HG02938 (cell line): ENCODE data around the gene ALKBH4.
"Not testable (repeated sequence)": the region's sequence is repeated elsewhere in the genome, so short reads cannot be mapped to it uniquely, and the experiment has no call there.

Experiments used
- ATAC-seq: cut with Tn5 transposase; IDR thresholded peaks from one replicate; pipeline ENCODE4 v1.9.1; 2021; ENCODE audit warnings: mild to moderate bottlenecking, moderate library complexity; ENCODE audit not compliant: unreplicated experiment

ALKBH4 gene

DNA sequence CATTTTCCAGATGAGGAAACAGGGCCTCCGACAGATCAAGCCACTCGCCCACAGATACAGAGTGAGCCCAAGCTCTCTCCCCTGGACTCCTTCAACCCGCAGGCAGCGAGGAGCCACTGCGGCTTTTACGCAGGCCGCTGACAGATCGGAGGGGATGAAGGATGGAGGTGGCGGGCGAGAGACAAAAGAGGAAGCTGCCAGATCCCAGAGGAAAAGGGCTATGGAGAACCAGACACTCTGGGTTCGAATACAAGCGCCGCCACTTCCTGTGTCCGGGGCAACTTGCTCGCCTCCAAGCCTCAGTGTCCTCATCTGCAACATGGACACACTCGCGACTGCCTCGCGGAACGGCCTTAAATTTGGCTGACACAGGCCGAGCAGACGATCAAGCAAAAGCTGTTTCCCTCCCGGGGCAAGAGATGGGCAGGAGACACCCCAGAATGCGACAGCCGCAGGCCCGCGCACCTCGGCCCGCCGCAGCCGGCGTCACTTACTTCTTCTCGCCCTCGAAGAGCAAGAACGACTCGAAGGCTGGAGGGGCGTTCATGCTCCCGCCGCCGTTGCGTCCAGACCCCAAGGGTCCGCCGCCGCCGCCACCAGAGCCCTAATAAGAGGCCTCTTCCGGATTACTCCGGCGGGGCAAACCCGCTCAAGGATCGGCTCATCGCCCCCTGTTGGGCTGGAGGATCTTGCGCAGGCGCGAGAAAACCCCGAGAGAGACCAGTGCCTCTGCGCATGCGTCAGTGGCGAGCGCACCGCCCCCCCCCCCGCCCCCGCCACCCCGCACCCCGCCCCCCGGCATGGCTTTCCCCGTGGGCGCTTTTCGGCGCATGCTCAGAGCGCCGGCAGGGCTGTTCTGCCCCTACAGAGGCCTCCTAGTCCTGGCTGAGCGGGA lies 13.9 kb upstream of the ALKBH4 start, which contains the start of gene POLR2J:
Gene POLR2J, minus strand, starts transcription at position 609 of the 895 bp plus-strand sequence. Its CDS starts 62 bp downstream, at position 547.
- peak; percentile 78 for ATAC-seq

DNA sequence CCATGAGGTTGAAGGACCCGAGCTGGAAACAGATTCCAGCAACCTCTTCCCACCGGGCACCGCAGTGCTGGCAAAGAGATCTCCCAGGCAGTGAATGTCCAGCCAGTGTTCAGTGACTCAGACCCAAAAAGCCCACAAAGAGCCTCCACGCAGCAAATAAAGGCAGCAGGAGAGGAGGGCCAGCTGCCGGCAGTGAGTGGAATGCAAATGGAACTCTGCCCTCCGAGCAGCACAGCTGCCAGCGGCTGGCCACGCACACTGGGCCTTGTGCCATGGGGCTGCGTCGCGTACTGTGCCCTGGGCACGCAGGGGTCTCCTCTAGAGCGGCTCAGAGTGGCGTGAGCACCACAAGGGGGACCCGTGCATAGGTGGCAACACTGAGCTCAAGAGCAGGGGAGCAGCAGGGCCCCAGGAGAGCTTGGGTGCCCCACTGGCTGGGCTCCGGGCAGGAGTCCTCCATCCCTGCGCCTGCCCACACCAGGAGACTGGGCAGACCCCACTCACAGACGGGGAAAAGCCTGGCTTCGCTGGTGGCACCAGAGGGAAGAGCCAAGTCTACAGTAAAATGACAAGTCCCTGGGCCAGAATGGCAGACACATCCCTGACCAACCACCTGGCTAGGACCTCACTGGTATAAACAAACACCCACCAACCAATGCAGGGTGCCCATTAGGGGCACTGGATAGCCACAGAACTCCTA lies 10.2 kb upstream of the ALKBH4 start:
- ATAC-seq, result not testable (repeated sequence)

DNA sequence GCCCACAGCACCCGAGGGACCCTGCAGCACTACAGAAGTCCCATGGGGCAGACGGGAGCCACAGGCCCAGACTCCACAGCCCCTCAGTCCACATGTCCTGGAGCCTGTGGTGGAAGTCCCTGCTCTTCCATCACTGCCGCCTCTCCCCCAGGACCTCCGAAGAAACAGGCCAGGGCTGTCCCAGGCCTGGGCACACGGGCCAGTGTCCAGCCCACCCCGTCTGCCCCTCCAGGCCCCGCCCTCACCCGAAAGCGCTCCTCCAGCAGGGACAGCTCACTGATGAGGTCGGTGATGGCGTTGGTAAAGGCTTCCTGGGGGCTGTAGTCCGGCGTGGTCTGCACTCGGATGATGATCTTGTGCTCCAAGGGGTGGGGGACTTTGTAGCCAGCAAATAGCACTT lies 9.5 kb upstream of the ALKBH4 start:
- not testable (repeated sequence) for ATAC-seq

DNA sequence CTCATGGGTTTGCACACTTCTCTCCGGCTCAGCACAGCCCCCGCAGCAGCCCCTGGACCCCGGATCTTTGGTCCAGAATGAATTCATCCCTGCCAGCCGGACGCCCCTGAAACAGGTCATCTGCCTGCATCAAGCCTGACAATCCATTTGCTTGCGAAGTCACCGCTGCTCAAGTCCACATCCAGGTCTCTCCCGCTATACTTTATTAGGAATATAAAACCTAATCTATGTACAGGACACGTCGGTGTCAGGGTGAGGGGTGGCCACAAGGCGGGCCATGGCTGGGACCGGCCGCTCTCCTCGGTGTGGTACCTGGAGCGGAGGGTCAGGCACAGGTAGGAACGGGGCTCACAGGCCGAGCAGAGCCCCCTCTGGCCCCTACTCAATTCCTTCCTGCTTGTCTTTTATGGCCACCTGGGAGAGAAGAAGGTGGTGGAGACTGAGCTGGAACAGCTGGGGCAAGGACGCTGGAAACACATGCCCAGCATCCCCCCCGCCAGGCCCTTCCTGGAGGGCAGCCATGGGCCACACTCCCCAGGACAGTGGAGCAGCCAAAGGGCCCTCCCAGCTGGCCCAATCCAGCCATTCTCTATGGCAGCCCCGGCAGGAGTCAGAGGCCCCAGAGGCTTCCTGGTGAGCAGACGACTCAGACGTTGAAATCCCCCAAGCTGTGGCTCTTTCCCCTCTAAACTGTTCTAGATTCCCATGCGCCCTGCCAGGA lies 8.8 kb upstream of the ALKBH4 start:
- no peak for ATAC-seq

DNA sequence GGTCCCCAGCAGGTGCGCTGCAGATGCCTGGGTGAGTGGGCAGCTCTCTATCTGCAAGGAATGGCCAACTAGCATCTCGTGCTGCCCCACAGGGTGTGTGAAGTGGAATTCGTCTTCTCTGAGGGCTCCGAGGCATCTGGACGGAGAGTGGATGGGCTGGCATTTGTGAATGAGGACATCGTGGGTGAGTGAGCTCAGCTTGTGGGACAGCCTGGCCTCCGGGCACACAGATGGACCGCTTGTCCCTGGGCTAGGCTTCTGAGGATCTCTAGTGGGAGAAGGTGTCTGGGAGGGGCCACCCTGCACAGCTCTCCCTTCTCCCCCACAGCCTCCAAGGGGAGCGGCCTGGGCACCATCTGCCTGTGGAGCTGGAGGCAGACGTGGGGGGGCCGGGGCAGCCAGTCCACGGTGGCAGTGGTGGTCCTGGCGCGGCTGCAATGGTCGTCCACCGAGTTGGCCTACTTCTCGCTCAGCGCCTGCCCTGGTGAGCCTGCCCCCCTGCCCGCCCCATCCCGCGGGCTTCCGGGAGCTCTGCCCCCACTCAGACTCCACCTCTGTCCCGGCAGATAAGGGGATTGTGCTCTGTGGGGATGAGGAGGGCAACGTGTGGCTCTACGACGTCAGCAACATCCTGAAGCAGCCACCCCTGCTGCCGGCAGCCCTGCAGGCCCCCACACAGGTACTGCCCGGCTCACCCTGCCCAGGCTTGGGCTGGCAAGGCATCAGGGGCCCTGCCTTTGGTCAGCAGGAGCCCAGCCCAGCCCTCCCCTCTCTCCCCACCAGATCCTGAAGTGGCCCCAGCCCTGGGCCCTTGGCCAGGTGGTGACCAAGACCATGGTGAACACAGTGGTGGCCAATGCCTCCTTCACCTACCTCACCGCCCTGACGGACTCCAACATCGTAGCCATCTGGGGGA lies 7.7 kb upstream of the ALKBH4 start:
- no peak for ATAC-seq

DNA sequence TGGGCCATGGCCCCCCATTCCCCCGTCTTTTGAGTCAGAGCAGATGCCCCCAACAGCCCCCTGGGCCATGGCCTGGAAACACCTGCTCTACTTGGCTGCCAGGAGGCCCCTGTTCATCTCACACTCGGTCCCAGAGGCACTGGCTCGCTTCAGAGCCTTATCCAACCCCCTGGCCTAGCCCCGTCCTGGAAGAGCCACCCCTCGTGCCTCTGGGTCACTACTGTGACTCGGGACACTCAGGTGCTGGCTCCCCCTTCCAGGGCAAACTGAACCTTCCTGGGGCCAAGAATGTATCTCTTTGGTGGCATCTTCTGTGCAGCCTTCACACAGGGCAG lies 7.1 kb upstream of the ALKBH4 start:
- no peak for ATAC-seq

DNA sequence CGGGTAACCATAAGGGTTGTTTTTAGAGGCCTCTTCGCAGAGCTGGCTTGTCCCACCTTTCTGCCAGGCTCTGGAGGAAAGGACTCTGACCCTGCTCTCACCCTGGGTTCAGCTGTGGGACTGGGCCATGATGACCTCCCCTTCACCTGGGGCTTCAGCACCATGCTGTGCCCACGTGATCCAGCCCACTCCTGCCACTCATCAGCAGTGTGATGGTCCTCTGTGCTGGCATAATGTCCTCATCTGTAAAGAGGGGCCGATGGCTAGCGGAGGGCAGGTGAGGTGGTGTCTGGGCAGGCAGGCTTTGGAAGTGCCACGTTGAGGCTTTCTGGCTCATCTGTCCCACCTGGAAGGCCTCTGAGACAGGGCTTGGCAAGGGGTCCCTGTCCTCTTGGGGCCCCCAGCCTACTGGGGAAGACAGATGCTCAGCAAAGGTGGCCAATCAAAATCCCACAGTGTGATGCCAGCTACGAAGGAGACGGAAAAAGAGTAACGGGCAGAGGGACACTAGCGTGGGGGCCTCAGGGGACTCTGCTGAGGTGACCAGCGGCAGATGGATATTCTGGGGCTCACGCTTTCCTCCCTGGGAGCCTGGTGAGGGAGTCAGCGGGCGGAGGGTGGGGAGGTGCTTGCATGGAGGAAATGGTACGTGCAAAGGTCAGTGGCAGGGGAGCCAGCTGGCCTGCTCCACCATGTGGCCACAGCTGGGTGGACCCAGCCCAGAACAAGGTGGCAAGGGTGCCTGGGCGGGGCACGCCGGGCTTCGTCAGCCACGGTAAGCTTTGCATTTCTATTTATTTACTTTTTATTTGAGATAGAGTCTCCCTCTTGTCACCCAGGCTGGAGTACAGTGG lies 5.5 kb upstream of the ALKBH4 start:
- no peak for ATAC-seq

DNA sequence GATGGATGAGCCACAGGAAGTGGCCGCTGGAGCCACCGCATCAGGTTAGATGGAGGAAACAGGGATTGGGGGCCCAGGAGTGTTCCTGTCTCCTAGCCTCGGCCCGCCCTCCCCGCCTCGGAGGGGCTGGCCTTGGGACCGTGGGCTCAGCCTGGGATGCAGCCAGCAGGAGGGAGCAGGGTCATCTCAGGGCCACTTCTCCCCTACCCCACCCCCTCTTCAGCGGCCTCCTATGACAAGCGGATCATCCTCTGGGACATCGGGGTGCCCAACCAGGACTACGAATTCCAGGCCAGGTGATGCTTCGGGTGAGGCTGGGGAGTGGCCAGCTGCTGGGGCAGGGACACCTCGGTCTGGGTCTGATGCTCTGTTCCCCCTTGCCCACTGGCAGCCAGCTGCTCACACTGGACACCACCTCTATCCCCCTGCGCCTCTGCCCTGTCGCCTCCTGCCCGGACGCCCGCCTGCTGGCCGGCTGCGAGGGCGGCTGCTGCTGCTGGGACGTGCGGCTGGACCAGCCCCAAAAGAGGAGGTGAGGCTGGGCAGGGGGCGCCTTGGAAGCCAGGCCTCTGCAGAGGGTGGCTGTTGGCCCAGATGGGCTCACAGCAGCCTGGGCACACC lies 4.8 kb upstream of the ALKBH4 start:
- ATAC-seq, result no peak

DNA sequence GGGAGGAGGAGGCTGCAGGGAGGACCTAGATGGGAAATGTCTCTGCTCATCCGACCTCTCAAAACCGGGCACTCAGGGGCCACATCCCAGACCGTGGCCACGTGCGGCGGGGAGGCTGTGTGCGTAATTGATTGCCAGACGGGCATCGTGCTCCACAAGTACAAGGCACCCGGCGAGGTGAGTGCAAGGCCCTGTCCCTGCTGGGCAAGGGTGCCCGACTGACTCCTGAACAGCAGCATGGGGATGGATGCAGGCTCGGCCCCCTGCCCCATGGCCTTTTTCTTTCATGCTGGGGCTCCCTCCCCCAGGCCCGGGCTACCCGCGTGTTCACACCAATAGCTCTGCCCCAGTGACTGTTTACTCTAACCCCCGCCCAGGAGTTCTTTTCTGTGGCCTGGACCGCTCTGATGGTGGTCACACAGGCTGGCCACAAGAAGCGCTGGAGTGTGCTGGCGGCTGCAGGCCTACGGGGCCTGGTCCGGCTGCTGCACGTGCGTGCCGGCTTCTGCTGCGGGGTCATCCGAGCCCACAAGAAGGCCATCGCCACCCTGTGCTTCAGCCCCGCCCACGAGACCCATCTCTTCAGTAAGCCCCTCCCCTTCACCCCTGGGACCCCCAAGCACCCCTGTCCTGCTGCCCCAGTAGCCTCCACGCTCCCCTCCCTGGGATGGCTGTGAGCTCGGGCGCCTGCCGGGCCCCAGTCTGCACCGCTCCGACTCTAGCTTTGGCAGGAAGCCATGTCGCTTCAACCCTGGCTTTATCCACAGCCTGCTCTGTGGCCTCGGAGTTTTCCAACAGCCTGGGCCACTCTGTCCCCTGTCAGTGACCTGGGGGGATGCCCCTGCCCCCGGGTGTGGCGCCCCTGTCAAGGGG lies 4.1 kb upstream of the ALKBH4 start:
- no peak for ATAC-seq

DNA sequence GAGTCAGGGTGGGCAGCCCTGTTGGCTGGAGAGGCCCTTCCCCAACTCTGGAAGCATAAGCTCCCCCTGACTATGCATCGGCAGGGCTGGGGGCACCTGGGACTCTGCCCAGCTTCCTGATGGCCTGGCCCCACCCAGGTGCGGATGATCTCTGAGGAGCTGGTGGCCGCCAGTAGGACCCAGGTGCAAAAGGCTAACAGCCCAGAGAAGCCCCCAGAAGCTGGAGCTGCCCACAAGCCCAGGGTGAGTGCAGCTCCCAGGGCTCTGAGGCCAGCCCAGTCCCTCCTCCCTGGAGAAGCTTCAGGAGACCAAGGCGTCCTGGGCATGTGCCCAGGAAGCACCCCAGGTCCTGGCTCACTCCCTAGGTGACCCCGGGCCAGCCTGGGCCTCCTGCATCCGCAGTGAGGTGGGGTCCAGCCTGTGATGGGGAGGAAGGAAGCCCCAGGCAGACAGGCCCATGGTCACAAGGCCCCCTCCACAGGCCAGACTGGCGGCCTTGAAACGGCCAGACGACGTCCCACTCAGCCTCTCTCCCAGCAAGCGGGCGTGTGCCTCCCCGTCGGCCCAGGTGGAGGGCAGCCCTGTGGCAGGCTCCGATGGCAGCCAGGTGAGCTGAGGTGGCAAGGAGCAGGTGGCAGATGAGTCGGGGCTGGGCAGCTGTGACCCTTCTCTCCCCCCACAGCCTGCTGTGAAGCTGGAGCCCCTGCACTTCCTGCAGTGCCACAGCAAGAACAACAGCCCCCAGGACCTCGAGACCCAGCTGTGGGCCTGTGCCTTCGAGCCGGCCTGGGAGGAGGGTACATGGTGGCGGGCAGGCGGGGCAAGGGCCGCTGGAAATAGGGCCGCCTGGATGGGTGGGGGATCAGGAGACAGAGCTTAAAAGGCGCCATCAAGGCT lies 3.2 kb upstream of the ALKBH4 start:
- ATAC-seq, result no peak

DNA sequence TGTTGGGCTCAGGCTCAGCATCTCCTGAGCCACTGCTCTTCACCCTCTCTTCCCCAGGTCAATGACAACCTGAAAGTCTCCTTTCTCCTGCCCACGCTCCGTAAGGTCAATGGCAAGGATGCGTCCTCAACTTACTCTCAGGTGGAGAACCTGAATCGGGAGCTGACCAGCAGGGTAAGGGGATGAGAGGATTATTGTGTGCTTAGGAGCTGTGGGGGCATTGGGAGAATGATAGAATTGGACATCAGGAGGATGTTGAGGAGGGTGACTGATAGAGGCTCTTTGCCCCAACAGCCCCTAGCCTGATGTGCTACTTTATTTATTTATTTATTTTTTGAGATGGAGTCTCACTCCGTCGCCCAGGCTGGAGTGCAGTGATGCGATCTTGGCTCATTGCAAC lies 1.4 kb upstream of the ALKBH4 start:
- no peak for ATAC-seq

DNA sequence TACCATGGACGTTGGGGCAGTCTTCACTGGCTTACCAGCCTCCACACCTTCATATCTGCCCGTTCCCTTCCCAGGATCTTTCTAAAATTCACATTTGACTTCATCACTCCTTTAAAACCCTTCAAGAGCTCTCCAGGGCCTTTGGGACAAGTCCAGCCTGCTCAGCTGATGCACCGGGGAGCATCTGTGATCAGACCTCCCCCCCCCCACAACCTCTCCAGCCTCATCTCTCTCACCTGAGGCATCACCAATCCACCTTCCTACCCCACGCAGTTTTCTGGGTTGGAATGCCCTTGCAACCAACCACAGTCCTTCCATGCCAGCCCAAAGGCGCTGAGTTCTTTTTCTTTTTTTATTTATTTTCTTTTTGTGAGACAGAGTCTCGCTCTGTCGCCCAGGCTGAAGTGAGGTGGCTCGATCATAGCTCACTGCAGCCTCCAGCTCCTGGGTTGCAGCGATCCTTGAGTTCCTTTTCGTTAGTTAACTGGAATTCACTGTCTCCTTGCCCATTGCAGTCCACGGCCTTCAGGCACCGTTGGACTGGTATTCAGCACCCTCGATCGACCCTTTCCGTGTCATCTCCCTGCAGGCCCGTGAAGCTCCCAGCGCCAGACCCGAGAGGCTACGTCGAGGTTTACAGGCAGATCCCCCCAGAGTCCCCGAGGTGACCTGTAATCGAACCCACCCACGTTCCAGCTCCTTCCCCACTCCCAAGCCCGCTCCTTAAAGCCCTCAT lies 654 bp downstream of the ALKBH4 start:
- no peak for ATAC-seq

DNA sequence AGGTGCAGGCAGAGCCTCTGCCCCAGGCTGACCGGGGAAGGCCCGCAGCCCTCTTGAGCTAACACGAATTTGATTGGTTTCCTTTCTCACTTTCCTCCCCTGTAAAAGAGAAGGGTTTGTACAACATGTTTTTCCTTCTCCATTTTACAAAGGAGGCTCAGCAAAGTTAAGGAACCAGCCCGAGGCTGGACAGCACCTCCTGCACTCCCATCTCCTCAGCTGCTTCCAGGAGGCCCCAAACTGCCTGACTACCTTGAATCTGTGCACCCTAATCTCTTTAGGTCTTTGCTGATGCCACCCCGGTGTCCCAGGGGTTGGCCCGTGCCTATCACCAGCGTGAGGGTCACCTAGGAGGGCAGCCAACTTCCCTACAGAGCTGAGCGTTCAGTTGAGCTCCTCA lies 4.2 kb downstream of the ALKBH4 start:
- ATAC-seq, result no peak

DNA sequence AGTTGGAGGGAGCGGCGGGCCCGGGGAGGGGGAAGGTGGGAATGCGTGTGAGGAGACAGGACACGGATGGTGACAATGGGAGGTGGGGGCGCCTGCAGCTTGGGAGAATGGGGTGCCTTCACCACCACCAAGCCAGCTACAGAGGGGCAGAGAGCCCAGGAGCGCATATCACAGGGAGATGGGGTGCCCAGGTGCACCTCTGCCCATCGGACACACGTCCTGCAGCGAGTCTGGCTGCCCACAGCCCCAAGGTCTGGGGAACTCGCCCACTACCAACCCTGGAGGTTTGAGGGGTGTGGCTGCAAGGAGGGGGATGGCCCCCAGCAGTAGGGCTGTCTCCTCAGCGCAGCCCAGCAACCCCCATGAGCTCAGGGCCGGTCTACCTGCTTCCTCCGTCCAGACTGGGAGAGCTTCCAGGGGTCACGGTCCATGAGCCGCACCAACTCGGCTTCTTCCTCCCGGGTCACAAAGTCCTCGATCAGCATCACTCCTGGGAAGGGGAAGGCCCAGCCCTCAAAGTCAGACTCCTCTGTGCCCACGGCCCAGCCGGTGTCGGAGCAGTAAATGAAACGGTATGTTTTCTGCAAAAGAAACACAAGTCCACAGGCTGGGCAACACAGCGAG lies 5.3 kb downstream of the ALKBH4 start:
- no peak for ATAC-seq

DNA sequence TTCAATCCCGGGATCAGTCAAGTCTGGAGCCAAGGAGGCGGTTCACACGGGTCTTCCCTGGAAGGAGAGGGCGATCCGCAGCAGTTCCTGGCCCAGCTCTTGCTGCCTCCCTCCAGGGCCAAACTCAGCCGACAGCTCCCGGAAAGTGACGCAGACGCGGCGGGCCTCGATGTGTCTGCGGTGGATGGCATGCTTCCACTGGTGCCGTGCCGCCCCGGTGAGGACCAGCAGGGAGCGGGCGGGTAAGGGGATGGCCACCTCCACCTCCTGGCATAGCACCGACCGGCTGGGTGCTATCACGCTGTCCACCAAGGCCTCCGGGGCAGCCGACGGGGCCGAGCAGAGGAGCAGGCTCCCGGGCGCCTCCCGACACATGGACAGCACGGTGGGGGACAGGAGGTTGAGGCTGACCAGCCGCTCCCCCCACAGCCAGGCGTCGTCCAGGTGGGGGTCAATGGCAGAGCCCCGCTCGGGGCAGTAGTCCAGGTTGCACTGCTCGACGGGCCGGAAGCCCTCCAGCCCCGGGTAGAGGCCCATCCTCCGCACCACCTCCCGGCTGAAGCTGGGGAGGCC lies 7.2 kb downstream of the ALKBH4 start:
- no peak for ATAC-seq

DNA sequence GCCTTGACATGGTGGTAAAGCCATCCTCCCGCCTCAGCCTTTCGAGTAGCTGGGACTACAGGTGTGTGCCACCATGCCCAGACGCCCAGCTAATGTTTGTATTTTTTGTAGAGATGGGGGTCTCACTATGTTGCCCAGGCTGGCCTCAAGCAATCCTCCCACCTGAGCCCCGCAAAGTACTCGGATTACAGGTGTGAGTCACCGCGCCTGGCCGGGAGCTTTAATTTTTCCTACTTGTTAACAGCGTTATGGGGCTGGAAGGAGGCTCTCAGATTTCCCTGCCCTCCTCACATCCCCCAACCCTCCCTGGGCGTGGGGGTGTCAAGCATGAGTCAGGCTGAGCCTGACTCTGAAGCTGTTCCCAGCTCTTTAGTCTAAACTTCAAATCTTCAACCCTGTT lies 8.3 kb downstream of the ALKBH4 start:
- no peak for ATAC-seq
